Gastrocnemius medialis (tissue), 4 donors: ENCODE results near the gene CORO1A.

Experiments
- POLR2A ChIP-seq, 2 donors: fragments of 450-650 bp; IDR thresholded peaks; one replicate each; pipeline ENCODE4 v1.6.1; 2017; ENCODE audit warnings: antibody characterized with exemption in 2 of 2, mild to moderate bottlenecking in 2 of 2, moderate library complexity in 2 of 2
- TF ChIP-seq, protein P1 (sequence below), 5 experiments: fragments of 450-650 bp in 3 of 5; fragments of 200-600 bp in 2 of 5; sonication (generic) in 2 of 5; IDR thresholded peaks in 4 of 5; conservative IDR thresholded peaks in 1 of 5; 1 replicate in 4 of 5; 2 replicates in 1 of 5; pipeline ENCODE4 v1.5.1; 2016 to 2019; ENCODE audit warnings: antibody characterized with exemption in 5 of 5, mild to moderate bottlenecking in 3 of 5, moderate library complexity in 3 of 5

DNA sequence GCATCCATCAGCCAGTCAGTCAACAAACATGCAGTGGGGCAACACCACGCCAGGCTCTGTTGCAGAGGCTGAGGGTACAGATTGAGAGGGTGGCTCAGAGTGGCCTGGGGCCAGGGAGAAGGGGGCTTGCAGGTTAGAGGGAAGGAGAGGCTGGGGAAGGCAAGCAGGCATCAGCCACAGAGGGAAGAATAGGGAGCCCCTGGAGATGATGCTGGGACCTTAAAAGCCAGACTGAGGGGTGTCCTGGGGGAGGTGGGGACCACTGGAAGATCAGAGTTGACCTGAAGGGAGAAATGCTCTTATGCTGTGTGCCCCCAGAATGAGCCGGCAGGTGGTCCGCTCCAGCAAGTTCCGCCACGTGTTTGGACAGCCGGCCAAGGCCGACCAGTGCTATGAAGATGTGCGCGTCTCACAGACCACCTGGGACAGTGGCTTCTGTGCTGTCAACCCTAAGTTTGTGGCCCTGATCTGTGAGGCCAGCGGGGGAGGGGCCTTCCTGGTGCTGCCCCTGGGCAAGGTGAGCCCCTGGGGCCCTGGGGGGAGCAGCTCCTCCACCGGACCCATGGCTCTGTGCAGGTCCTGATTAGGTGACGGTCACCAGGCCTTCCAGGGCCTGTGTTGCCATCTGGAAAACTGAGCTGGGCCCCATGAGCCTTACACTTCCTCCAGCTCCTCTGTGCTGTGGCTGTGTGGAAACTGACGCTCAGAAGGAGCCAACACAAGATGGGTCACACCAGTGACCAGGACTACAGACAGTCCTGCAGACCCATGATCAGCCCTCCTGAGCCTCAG is 1.7 kb downstream of the CORO1A start:
- TF ChIP-seq, protein P1, sequence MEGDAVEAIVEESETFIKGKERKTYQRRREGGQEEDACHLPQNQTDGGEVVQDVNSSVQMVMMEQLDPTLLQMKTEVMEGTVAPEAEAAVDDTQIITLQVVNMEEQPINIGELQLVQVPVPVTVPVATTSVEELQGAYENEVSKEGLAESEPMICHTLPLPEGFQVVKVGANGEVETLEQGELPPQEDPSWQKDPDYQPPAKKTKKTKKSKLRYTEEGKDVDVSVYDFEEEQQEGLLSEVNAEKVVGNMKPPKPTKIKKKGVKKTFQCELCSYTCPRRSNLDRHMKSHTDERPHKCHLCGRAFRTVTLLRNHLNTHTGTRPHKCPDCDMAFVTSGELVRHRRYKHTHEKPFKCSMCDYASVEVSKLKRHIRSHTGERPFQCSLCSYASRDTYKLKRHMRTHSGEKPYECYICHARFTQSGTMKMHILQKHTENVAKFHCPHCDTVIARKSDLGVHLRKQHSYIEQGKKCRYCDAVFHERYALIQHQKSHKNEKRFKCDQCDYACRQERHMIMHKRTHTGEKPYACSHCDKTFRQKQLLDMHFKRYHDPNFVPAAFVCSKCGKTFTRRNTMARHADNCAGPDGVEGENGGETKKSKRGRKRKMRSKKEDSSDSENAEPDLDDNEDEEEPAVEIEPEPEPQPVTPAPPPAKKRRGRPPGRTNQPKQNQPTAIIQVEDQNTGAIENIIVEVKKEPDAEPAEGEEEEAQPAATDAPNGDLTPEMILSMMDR (IDR thresholded peaks at IDR 0.05 in 4 of 5, conservative IDR thresholded peaks at IDR 0.05 in 1 of 5), result no peak
- TF ChIP-seq POLR2A (IDR thresholded peaks at IDR 0.05), result no peak
